SH-SY5Y (cell line): ENCODE measurements around the gene CCNY.

Experiments
- GATA2 ChIP-seq: IDR thresholded peaks from 2 replicates; pipeline ENCODE4 v1.6.1; 2011; ENCODE audit warnings: mild to moderate bottlenecking, low read depth, low read length
- GATA3 ChIP-seq: IDR thresholded peaks from 2 replicates; pipeline ENCODE4 v1.6.1; 2011; ENCODE audit warnings: low read depth, mild to moderate bottlenecking, low read length, moderate library complexity

The CCNY gene

DNA sequence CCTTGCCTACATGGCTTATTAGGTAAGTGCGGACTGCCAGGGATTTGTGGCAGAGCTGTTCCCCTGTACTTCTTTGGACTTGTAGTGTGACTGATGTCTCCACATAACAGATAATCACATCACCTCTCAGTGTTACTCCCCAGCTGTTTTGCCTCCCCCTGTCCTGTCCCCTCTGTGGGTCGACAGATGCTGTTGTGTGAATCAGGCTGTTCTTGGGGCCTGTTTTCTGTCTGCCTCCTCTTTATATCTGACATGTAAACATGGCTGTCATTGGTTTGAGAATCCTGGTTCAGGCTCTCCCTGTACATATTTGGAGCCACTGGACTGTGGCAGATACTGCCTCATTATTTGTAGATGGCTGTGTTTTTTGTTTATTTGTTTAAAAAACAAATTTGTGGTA lies 22.7 kb downstream of the CCNY start:
- TF ChIP-seq GATA3: no peak
- TF ChIP-seq GATA2: no peak; the same call in 1 of the 2 replicates

DNA sequence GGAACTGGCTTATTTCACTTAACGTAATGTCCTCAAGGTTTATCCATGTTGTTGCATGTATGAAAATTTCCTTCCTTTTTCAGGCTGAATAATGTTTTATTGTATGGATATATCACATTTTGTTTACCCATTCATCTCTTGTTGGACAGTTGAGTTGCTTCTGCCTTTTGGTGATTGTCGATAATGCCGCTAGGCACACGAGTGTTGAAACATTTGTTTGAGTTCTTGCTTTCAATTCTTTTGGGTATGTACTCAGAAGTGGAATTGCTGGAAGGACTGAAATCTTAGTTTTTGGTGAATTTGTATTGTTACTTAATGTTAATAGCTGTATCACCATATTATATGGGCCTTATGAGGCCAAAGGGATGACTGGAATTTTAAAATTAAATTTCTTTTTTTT lies 23.6 kb downstream of the CCNY start:
- no peak for TF ChIP-seq GATA2
- no peak for TF ChIP-seq GATA3

- TF ChIP-seq GATA2 (no peak), GATA3 (no peak)
Measured at GRCh38 chr10:35362701-35363350, 26.5 kb downstream of the CCNY start.

DNA sequence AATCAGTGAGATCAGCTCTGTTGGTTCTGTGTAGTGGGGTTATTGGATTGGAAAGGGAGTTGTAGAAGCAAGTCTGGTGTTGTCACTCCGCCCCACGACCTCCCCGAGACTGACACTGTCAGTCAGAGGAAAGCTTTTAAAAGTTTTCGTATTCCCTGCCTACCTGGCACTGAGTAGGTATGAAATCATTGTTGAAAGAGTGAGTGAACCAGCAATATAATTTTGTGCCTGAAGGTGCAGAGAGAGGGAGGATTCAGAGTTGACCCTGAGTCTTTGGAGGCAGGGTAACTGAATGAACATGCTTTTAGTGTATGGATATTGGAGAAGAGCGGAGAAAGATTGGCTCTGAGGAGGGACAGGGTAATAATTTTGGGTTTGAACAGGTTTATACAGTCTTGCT lies 27.3 kb downstream of the CCNY start:
- no peak for TF ChIP-seq GATA3
- no peak for TF ChIP-seq GATA2

- TF ChIP-seq GATA2: no peak
- TF ChIP-seq GATA3: no peak
Measured at GRCh38 chr10:35364808-35365207, 28.5 kb downstream of the CCNY start.

- TF ChIP-seq GATA2 (no peak), GATA3 (no peak)
Measured at GRCh38 chr10:35365994-35366393, 29.7 kb downstream of the CCNY start.

GRCh38 chr10:35367107-35367859 lies 31.0 kb downstream of the CCNY start:
- TF ChIP-seq GATA2 (no peak), GATA3 (no peak)

- TF ChIP-seq GATA2: no peak
- no peak for TF ChIP-seq GATA3
Measured at GRCh38 chr10:35367982-35368381, 31.7 kb downstream of the CCNY start.

DNA sequence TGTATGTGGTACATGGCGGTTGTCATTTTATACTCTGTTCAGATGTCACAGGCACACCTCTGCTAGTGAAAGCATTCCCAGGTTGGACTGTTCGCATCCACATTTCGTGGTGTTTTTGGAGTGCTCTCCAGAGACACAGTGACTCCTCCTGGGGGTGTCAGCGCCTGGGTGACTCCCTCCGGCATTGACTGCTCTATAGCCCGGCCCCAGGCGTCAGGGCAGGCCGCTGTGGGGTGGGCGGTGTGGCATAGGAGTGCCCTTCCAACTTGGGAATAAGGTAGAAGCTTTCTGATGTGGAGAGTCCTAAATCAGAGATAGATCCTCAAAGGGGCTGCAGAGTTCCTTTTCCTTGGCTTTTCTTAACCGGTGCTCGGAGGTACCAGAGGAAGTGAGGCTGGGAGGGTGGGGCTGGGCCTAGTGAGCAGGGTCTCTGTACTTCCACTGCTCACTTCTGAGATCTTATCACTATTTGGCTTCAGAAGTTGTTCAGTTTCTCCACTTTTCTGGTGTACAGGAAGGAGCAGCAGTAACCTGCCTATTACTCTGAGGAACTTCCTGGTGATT lies 32.3 kb downstream of the CCNY start:
- no peak for TF ChIP-seq GATA2
- no peak for TF ChIP-seq GATA3

- TF ChIP-seq GATA2: no peak
- TF ChIP-seq GATA3: no peak
Measured at GRCh38 chr10:35369049-35369611, 32.8 kb downstream of the CCNY start.

GRCh38 chr10:35371731-35372130 lies 35.4 kb downstream of the CCNY start:
- TF ChIP-seq GATA2: no peak
- TF ChIP-seq GATA3: no peak

GRCh38 chr10:35372329-35372728 lies 36.0 kb downstream of the CCNY start:
- no peak for TF ChIP-seq GATA3
- TF ChIP-seq GATA2: no peak

DNA sequence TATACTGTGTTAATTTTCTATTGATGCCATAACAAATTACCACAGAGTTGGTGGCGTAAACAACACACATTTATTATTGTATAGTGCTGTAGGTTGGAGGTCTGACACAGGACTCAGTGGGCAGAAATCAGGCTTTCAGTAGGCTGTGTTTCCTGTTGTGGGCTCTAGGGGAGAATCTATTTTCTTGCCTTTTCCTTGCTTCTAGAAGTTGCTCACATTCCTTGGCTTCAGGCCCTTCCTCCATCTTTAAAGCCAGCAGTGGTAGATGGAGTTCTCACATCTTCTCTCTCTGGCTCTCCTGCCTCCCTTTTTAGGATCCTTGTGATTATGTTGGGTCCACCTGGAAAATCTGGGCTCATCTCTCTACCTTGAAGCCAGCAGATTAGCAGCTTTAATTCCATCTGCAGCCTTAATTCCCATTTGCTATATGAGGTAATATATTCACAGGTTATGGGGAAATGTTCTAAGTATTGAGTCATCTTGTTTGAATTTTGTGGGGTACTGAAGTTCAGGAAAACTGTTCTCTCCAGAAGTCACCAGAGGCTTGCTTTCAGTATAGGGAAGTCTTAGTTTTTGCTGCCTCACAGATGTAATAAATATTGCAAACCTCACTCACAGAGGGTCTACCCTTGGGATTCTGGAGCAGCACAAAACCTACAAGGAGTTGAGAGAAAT lies 38.9 kb downstream of the CCNY start:
- no peak for TF ChIP-seq GATA3
- no peak for TF ChIP-seq GATA2
